ENCODE measurements around the gene CNOT2.

GRCh38 chr12:70227911-70228310 lies 15.3 kb upstream of the CNOT2 start:
- TF ChIP-seq CTCF (IDR thresholded peaks at IDR 0.05), result no peak
- TF ChIP-seq RAD21 (IDR thresholded peaks at IDR 0.05; ENCODE audit: low read length), result no peak
- no peak for TF ChIP-seq POLR2AphosphoS5 (IDR thresholded peaks at IDR 0.05; ENCODE audit: low read depth, low read length)
- TF ChIP-seq TCF12 (IDR thresholded peaks at IDR 0.05), result no peak
- TF ChIP-seq GATA2 (CRISPR knock-in tag; IDR thresholded peaks at IDR 0.05), result no peak

Measured in SK-N-SH (cell line).